Peyer's patch (tissue), 4 donors: ENCODE data around the gene TMEM161A.

Experiments
- POLR2A ChIP-seq, 2 donors: fragments of 450-650 bp; IDR thresholded peaks; one replicate each; pipeline ENCODE4 v1.5.1; 2017; ENCODE audit warnings: antibody characterized with exemption in 2 of 2, mild to moderate bottlenecking in 2 of 2, moderate library complexity in 2 of 2
- TF ChIP-seq, protein P1 (sequence below), 6 experiments: fragments of 450-650 bp in 4 of 6; fragments of 200-600 bp in 2 of 6; sonication (generic) in 1 of 6; IDR thresholded peaks; one replicate each; pipeline ENCODE4 v1.5.1; 2017 to 2019; ENCODE audit warnings: antibody characterized with exemption in 6 of 6, mild to moderate bottlenecking in 3 of 6, moderate library complexity in 1 of 6

DNA sequence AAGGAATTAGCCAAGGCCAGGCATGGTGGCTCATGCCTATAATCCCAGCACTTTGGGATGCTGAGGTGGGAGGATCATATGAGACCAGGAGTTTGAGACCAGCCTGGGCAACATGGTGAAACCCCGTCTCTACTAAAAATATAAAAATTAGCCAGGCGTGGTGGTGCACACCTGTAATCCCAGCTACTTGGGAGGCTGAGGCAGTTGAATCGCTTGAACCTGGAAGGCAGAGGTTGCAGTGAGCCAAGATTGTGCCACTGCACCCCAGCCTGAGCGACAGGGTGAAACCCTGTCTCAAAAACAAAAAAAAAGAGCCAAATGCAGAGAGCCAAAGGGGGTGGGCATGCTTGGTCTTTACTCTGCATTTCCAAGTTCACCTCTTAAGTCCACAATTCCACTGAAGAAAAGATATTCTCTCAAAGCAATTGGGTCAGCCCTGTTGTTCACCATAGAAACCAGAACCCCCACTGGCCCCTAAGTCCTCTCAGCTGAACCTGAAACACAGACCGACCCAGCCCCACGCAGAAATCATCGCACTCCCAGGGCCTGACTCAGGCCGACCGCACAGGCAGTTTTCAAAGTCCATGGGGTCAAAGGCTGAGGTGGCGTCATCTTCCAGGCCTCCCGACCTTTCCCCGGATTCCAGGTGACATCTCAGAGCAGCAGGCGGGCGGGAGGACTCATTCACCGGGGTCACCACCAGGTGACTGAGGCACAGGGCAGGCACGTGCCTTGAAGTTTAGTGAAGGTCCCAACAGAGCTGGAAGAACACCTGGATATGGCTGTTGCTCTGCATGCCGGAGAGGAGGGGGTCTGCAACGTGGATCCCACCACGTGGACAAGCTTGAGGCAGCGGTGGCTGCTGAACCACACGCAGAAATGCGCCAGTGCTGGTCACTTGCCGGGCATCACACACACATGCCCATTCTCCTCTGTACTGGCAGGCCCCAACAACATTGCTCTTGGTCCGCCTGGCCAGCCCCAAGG is 41.3 kb downstream of the TMEM161A start:
- TF ChIP-seq, protein P1, sequence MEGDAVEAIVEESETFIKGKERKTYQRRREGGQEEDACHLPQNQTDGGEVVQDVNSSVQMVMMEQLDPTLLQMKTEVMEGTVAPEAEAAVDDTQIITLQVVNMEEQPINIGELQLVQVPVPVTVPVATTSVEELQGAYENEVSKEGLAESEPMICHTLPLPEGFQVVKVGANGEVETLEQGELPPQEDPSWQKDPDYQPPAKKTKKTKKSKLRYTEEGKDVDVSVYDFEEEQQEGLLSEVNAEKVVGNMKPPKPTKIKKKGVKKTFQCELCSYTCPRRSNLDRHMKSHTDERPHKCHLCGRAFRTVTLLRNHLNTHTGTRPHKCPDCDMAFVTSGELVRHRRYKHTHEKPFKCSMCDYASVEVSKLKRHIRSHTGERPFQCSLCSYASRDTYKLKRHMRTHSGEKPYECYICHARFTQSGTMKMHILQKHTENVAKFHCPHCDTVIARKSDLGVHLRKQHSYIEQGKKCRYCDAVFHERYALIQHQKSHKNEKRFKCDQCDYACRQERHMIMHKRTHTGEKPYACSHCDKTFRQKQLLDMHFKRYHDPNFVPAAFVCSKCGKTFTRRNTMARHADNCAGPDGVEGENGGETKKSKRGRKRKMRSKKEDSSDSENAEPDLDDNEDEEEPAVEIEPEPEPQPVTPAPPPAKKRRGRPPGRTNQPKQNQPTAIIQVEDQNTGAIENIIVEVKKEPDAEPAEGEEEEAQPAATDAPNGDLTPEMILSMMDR (IDR thresholded peaks at IDR 0.05), result peak in 3 of 6 experiments; percentile 34 to 45 (median 37)
- peak in 1 of 2 donors; percentile 29 for TF ChIP-seq POLR2A (IDR thresholded peaks at IDR 0.05)
